Measurements from ENCODE around the gene HCFC1. TPM values are rescaled to one million over a fixed set of nuclear protein-coding genes. Genes with fewer than 3 reads are reported as not detected.

Gene HCFC1
- total and polyA plus RNA-seq, 9 of the 15 experiments (the other 6 are each of a cell fraction or from before 2014, with no cell fraction given): 2.8 to 133 (median 17.1) TPM

DNA sequence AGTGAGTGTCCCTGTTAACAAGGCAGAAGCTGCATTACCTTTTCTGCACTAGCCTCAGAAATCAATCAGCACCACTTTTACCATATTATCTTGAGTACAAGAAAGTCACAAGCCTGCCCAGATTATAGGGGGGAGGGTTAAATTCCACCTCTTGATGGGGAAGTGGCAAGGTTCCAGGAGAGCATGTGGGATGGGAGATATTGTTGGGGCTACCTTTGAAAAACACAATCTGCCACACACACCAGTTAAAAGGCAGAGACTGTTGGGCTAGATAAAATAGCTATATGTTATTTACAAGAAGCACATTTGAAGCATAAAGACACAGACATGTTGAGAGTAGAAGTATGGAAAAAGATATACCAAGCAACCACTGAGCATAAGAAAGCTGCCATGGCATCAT is 73.7 kb downstream of the HCFC1 start:
- no peak overlapping the region for H3K27ac ChIP-seq (ENCODE audit: extremely low read depth, low read depth, low read length)
- TF ChIP-seq U2AF1 (optimal IDR thresholded peaks at IDR 0.05; ENCODE audit: low read depth, low read length): no peak
- no peak for TF ChIP-seq ZKSCAN3 (CRISPR knock-in tag; IDR thresholded peaks at IDR 0.05)
- TF ChIP-seq NFE2 (IDR thresholded peaks at IDR 0.05; ENCODE audit: low read depth): peak; percentile 35
- no peak for TF ChIP-seq XRCC5 (IDR thresholded peaks at IDR 0.05; ENCODE audit: low read depth, low read length)
- no peak for TF ChIP-seq CEBPB (tag; IDR thresholded peaks at IDR 0.05)
- TF ChIP-seq PRMT5 (CRISPR knock-in tag; IDR thresholded peaks at IDR 0.05): no peak
- TF ChIP-seq TCF3 (CRISPR knock-in tag; IDR thresholded peaks at IDR 0.05): peak; percentile 99
- no peak for TF ChIP-seq SREBF2 (CRISPR knock-in tag; IDR thresholded peaks at IDR 0.05)
- TF ChIP-seq, protein P1, sequence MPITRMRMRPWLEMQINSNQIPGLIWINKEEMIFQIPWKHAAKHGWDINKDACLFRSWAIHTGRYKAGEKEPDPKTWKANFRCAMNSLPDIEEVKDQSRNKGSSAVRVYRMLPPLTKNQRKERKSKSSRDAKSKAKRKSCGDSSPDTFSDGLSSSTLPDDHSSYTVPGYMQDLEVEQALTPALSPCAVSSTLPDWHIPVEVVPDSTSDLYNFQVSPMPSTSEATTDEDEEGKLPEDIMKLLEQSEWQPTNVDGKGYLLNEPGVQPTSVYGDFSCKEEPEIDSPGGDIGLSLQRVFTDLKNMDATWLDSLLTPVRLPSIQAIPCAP (CRISPR knock-in tag; IDR thresholded peaks at IDR 0.05; ENCODE audit: borderline replicate concordance): no peak
- TF ChIP-seq, protein P2, sequence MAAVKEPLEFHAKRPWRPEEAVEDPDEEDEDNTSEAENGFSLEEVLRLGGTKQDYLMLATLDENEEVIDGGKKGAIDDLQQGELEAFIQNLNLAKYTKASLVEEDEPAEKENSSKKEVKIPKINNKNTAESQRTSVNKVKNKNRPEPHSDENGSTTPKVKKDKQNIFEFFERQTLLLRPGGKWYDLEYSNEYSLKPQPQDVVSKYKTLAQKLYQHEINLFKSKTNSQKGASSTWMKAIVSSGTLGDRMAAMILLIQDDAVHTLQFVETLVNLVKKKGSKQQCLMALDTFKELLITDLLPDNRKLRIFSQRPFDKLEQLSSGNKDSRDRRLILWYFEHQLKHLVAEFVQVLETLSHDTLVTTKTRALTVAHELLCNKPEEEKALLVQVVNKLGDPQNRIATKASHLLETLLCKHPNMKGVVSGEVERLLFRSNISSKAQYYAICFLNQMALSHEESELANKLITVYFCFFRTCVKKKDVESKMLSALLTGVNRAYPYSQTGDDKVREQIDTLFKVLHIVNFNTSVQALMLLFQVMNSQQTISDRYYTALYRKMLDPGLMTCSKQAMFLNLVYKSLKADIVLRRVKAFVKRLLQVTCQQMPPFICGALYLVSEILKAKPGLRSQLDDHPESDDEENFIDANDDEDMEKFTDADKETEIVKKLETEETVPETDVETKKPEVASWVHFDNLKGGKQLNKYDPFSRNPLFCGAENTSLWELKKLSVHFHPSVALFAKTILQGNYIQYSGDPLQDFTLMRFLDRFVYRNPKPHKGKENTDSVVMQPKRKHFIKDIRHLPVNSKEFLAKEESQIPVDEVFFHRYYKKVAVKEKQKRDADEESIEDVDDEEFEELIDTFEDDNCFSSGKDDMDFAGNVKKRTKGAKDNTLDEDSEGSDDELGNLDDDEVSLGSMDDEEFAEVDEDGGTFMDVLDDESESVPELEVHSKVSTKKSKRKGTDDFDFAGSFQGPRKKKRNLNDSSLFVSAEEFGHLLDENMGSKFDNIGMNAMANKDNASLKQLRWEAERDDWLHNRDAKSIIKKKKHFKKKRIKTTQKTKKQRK (IDR thresholded peaks at IDR 0.05; ENCODE audit: borderline replicate concordance, low read depth, low read length): no peak
- TF ChIP-seq, protein P3, sequence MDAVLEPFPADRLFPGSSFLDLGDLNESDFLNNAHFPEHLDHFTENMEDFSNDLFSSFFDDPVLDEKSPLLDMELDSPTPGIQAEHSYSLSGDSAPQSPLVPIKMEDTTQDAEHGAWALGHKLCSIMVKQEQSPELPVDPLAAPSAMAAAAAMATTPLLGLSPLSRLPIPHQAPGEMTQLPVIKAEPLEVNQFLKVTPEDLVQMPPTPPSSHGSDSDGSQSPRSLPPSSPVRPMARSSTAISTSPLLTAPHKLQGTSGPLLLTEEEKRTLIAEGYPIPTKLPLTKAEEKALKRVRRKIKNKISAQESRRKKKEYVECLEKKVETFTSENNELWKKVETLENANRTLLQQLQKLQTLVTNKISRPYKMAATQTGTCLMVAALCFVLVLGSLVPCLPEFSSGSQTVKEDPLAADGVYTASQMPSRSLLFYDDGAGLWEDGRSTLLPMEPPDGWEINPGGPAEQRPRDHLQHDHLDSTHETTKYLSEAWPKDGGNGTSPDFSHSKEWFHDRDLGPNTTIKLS (IDR thresholded peaks at IDR 0.05; ENCODE audit: borderline replicate concordance, low read depth): 0 out of 2 replicates have a peak, but pooled peaks have one; percentile 36
- peak; percentile 98 for TF ChIP-seq KLF16 (IDR thresholded peaks at IDR 0.05)
- peak; percentile 58 for TF ChIP-seq ATF7 (IDR thresholded peaks at IDR 0.05)
- no peak for TF ChIP-seq RHOXF2B (CRISPR knock-in tag; conservative IDR thresholded peaks at IDR 0.05)

More for the DNA sequence above, 73.7 kb downstream of the HCFC1 start:
- H3K4me3 ChIP-seq: no peak overlapping the region
- no peaks in the 10 kb centered on the region for H3K79me2 ChIP-seq (ENCODE audit: control insufficient read depth, insufficient read depth, low read length)
- in situ Hi-C loops (cut with MboI) (no loop called here), intact Hi-C loops (cut with micrococcal nuclease) (no loop called here)
- no peaks in the 10 kb centered on the region for H3K9me3 ChIP-seq (replicated peaks; ENCODE audit: control insufficient read depth, insufficient read depth, low read depth, low read length)
- no peak overlapping the region for H3K4me2 ChIP-seq (ENCODE audit: insufficient read depth, low read length)
- H3K27me3 ChIP-seq (ENCODE audit: control insufficient read depth in 2 of 2, insufficient read depth in 2 of 2, low read length in 2 of 2): peaks cover 0 to 17% of the 10 kb centered on the region in 2 experiments; a peak in 3 of 5 replicates
- DNase-seq (ENCODE audit: extremely low read depth in 1 of 4, low spot score in 3 of 4) (peak; percentile 25 to 95 (median 64)), ATAC-seq (peak; percentile 73), FAIRE-seq (peak; percentile 96)
- CTCF ChIA-PET (ENCODE audit: low intra/inter-chr PET ratio): interaction anchor here (0.5 kb wide), 1 partner anchor 231 kb away, joined by 4 read pairs; no protein-coding TSS in a partner anchor
- POLR2A ChIA-PET: interaction anchor here (0.6 to 1.1 kb wide), 6 partner anchors 8 to 123 kb away, joined by 3 to 6 read pairs (median 3); partner anchors contain the start of genes ARHGAP4, IDH3G and SSR4
- no TSS peak for BruUV-seq (replicated peaks)
- no peak overlapping the region for H2AFZ ChIP-seq (ENCODE audit: low read depth, low read length)
- H3K9me1 ChIP-seq (ENCODE audit: control insufficient read depth, insufficient read depth, low read length): no peaks in the 10 kb centered on the region
- H3K36me3 ChIP-seq (ENCODE audit: control insufficient read depth, insufficient read depth, low read length): no peaks in the 10 kb centered on the region
- peaks cover 17 to 26% of the 10 kb centered on the region in 2 experiments for H3K4me1 ChIP-seq (replicated peaks in 1 of 2; ENCODE audit: control insufficient read depth in 2 of 2, insufficient read depth in 2 of 2, low read length in 2 of 2)
- H4K20me1 ChIP-seq (replicated peaks; ENCODE audit: control insufficient read depth, insufficient read depth, low read length): no peaks in the 10 kb centered on the region
- no peak overlapping the region for H3K9ac ChIP-seq (ENCODE audit: insufficient read depth in 1 of 2, low read depth in 2 of 2, low read length in 2 of 2)
